Placental epithelial cell (primary cell): ENCODE measurements around the gene SIAH3. TPM values are rescaled to one million over a fixed set of nuclear protein-coding genes. Genes with fewer than 3 reads are reported as not detected.

ENCODE experiments used
- small RNA-seq: library from RNA; depleted of rRNA; stranded (forward); fragments of <200 nt; gene quantifications from one replicate; pipeline ENCODE3, GENCODE V24; 2012
- total RNA-seq: library from RNA; depleted of rRNA; stranded (reverse); fragments of >200 nt; gene quantifications from 2 replicates; pipeline ENCODE4 v1.2.3, GENCODE V29; 2012

The SIAH3 gene
- not detected in 2 replicates for total RNA-seq

GRCh38 chr13:45851171-45851921 lies at the start of gene SIAH3:
Gene SIAH3, minus strand, starts transcription at chr13:45851753. Its CDS starts 124 bp downstream, at chr13:45851629.

Small RNAs within 50 kb of the gene (small RNA-seq; reads per million reads assigned to genes)
- not detected for gene RF00017

Other genes with a start within 250 kb of the SIAH3 start
- gene ERICH6B, start 236.0 kb downstream of the SIAH3 start, total RNA-seq: not detected in 2 replicates
- gene CBY2, start 149.4 kb downstream of the SIAH3 start, total RNA-seq: not detected in 2 replicates
- 15.5 and 44.8 TPM in 2 replicates for gene ZC3H13, start 201.0 kb upstream of the SIAH3 start, total RNA-seq